Mesothelial cell of epicardium (in vitro differentiated cells): Measurements from ENCODE around the gene TMEM11. TPM values are rescaled to one million over a fixed set of nuclear protein-coding genes. Genes with fewer than 3 reads are reported as not detected.
"Not testable (repeated sequence)": the region's sequence is repeated elsewhere in the genome, so short reads cannot be mapped to it uniquely, and the experiment has no call there.

Experiments
- DNase-seq, 2 experiments: peaks; one replicate each; pipeline ENCODE4 v3.0.0; 2021; ENCODE audit warnings: low spot score in 2 of 2; ENCODE audit not compliant: unreplicated experiment in 2 of 2
- H3K27ac Mint-ChIP-seq: 2 replicates; pipeline ENCODE4 v1.8.0; 2021; ENCODE audit warnings: mixed read lengths
- H3K27me3 Mint-ChIP-seq: 2 replicates; pipeline ENCODE4 v1.8.0; 2021; ENCODE audit warnings: low read depth, mixed read lengths
- H3K36me3 Mint-ChIP-seq: 2 replicates; pipeline ENCODE4 v1.8.0; 2021; ENCODE audit warnings: mixed read lengths
- H3K4me1 Mint-ChIP-seq: 2 replicates; pipeline ENCODE4 v1.8.0; 2021; ENCODE audit warnings: mixed read lengths
- H3K4me3 Mint-ChIP-seq: 2 replicates; pipeline ENCODE4 v1.8.0; 2021; ENCODE audit warnings: mild to moderate bottlenecking, moderate library complexity, mixed read lengths
- H3K9me3 Mint-ChIP-seq: 2 replicates; pipeline ENCODE4 v1.8.0; 2021; ENCODE audit warnings: mixed read lengths
- total RNA-seq: library from RNA; stranded (reverse); gene quantifications from 3 replicates; pipeline ENCODE4 v1.2.1, GENCODE V29; 2021
- TF ChIP-seq, protein P1 (sequence below): fragments of 200-600 bp; sonication (generic); IDR thresholded peaks from one replicate; pipeline ENCODE4 v1.5.0; 2021; ENCODE audit warnings: antibody characterized with exemption; ENCODE audit not compliant: unreplicated experiment

Gene TMEM11
- total RNA-seq, 1 donor from 2014 or later = 20.6 TPM

GRCh38 chr17:21198411-21198810 lies 15.6 kb downstream of the TMEM11 start:
- Mint-ChIP-seq H3K4me1 (peaks cover 13% of the 10 kb centered on the region), H3K36me3 (peaks cover 29% of the 10 kb centered on the region), H3K27ac (no peak overlapping the region), H3K9me3 (no peaks in the 10 kb centered on the region), H3K27me3 (no peaks in the 10 kb centered on the region), H3K4me3 (no peak overlapping the region)
- TF ChIP-seq, protein P1, sequence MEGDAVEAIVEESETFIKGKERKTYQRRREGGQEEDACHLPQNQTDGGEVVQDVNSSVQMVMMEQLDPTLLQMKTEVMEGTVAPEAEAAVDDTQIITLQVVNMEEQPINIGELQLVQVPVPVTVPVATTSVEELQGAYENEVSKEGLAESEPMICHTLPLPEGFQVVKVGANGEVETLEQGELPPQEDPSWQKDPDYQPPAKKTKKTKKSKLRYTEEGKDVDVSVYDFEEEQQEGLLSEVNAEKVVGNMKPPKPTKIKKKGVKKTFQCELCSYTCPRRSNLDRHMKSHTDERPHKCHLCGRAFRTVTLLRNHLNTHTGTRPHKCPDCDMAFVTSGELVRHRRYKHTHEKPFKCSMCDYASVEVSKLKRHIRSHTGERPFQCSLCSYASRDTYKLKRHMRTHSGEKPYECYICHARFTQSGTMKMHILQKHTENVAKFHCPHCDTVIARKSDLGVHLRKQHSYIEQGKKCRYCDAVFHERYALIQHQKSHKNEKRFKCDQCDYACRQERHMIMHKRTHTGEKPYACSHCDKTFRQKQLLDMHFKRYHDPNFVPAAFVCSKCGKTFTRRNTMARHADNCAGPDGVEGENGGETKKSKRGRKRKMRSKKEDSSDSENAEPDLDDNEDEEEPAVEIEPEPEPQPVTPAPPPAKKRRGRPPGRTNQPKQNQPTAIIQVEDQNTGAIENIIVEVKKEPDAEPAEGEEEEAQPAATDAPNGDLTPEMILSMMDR = no peak
- DNase-seq = no peak

DNA sequence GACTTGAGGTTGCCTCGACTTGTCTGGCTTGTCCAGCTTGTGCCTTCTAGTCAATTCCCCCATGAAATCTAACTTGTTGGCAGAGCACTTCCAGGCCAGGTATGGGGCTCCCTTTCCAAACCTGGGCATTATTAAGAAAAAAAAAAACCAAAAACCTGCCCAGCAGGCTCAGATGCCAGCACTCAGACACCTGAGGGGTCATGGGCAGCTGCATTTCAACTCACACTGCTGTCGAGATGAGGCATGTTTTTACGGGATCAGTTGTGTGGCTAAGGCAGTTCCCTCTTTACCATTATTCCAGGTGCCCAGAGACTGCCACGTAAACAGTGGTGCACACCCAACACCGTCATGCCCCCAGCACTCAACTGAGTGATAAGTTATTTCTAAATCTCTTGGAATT lies 17.8 kb downstream of the TMEM11 start:
- no peak for DNase-seq
- no peaks in the 10 kb centered on the region for H3K9me3 Mint-ChIP-seq
- TF ChIP-seq, protein P1 = no peak

GRCh38 chr17:21194703-21195102 lies 19.3 kb downstream of the TMEM11 start:
- Mint-ChIP-seq H3K27me3 (no peaks in the 10 kb centered on the region), H3K36me3 (peaks cover 44% of the 10 kb centered on the region), H3K4me1 (peaks cover 9% of the 10 kb centered on the region), H3K9me3 (no peaks in the 10 kb centered on the region), H3K27ac (no peak overlapping the region), H3K4me3 (no peak overlapping the region)
- no peak for DNase-seq
- TF ChIP-seq, protein P1 = no peak

More for the DNA sequence above, 17.8 kb downstream of the TMEM11 start:
- no peak overlapping the region for H3K4me3 Mint-ChIP-seq
- H3K27ac Mint-ChIP-seq = no peak overlapping the region
- peaks cover 13% of the 10 kb centered on the region for H3K4me1 Mint-ChIP-seq
- no peaks in the 10 kb centered on the region for H3K27me3 Mint-ChIP-seq
- peaks cover 36% of the 10 kb centered on the region for H3K36me3 Mint-ChIP-seq

DNA sequence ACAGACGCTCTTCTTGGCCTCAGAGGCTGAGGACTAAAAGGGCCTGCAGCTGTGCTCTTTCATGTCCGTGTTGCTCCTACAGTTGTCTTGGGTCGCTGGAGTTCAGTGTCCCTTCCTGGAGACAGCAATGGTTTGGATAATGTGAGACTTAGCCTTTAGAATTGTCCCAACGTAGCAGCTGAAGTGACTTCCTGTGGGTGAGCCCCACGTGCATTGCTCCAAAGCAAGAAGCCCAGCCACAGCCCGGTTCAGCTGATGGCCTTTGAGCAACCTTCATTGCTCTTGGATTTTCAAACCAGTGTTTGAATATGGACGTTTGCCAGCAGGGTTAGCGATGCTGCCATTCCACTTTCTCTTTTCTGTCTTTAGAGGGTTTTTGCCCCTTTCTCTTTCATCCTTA lies 19.7 kb downstream of the TMEM11 start:
- Mint-ChIP-seq H3K27ac (peak overlapping the region; percentile 28), H3K36me3 (peaks cover 44% of the 10 kb centered on the region), H3K9me3 (no peaks in the 10 kb centered on the region), H3K4me1 (peaks cover 9% of the 10 kb centered on the region), H3K4me3 (no peak overlapping the region), H3K27me3 (no peaks in the 10 kb centered on the region)
- TF ChIP-seq, protein P1 = no peak
- no peak for DNase-seq

DNA sequence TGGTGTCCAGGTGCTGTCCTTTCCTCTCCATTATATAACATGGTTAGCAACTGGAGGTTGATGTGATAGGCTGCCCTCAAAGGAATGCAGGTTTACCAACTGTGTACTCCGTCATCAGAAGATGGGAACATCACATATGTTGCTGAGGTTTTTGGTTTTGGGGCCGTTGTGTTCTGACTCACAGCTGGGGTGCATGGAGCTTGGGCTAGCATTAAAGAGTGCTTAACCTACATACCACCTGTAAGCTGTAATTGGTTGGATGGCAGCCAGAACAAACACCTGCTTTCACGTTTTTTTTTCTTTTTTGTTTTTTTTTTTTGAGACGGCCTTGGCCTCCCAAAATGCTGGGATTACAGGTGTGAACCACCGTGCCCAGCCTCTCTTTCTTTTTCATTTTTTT lies 20.9 kb downstream of the TMEM11 start:
- H3K36me3 Mint-ChIP-seq = peaks cover 43% of the 10 kb centered on the region
- no peaks in the 10 kb centered on the region for H3K27me3 Mint-ChIP-seq
- DNase-seq = no peak
- H3K4me1 Mint-ChIP-seq = peaks cover 9% of the 10 kb centered on the region
- H3K4me3 Mint-ChIP-seq = no peak overlapping the region
- H3K9me3 Mint-ChIP-seq = no peaks in the 10 kb centered on the region
- TF ChIP-seq, protein P1 = no peak
- H3K27ac Mint-ChIP-seq = no peak overlapping the region

DNA sequence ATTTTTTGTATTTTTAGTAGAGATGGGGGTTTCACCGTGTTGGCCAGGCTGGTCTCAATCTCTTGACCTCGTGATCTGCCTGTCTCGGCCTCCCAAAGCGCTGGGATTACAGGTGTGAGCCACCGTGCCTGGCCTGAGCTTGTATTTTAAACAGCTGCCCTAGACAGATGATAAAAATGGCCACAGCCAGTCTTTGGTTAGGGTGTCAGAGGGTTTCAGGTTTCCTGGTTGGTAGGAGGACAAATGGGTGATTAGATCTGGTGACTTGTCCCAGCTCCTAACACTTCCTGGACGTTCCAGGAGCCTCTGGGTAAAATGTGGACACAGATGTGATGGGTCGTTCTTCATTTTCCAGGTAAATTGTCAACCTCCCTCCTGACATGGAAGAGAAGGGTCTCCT lies 21.5 kb downstream of the TMEM11 start:
- DNase-seq, H3K4me1 Mint-ChIP-seq, H3K4me3 Mint-ChIP-seq, H3K27ac Mint-ChIP-seq, H3K9me3 Mint-ChIP-seq, H3K27me3 Mint-ChIP-seq: not testable (repeated sequence)
- H3K36me3 Mint-ChIP-seq = peaks cover 37% of the 10 kb centered on the region
